ENCODE data around the gene FAAP20.

Gene FAAP20

DNA sequence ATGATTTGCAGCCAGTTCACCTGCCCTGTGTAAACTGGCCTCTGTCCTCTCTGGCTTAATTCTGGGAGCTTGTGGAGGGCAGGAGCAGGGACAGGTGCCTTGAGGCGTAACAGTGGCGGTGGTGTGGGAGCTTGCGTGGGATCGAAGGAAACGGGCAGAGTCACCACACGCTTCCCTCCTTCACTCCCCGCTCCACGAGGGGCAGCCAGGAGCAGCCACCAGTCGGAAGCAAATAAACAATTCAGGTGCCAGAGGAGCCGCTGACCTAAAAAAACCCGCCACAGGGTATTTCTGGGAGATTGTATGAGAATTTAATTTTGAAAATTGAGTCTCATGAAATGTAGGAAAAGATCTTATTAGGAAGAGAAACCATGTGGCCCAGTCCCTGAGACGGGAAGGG, 26.0 kb downstream of the FAAP20 start:
- ATAC-seq: no peak

DNA sequence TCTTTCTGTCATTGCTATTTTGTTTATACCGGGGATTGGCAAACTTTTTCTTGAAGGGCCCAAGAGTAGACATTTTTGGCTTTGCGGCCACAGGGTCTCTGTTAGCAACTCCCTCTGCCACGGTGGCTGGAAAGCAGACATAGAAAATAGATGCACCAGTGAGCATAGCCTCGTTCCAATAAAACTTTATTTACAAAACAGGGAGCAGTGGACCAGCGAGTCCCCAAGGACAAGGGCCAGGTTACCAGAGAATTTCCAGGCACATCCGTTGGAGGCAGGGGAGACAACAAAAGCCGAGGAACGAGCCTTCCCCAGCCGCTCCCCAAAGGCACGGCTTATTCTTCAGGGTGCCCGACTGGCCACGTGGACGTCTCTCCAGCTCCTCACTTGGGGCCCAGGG, 26.5 kb downstream of the FAAP20 start:
- ATAC-seq: no peak
- TF ChIP-seq PPARA (CRISPR knock-in tag; IDR thresholded peaks at IDR 0.05; ENCODE audit: borderline replicate concordance): no peak
- TF ChIP-seq, protein P1, sequence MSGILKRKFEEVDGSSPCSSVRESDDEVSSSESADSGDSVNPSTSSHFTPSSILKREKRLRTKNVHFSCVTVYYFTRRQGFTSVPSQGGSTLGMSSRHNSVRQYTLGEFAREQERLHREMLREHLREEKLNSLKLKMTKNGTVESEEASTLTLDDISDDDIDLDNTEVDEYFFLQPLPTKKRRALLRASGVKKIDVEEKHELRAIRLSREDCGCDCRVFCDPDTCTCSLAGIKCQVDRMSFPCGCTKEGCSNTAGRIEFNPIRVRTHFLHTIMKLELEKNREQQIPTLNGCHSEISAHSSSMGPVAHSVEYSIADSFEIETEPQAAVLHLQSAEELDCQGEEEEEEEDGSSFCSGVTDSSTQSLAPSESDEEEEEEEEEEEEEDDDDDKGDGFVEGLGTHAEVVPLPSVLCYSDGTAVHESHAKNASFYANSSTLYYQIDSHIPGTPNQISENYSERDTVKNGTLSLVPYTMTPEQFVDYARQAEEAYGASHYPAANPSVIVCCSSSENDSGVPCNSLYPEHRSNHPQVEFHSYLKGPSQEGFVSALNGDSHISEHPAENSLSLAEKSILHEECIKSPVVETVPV (CRISPR knock-in tag; IDR thresholded peaks at IDR 0.05): no peak
- TF ChIP-seq ZC3H10 (CRISPR knock-in tag; IDR thresholded peaks at IDR 0.05): no peak

More for the DNA sequence above, 26.0 kb downstream of the FAAP20 start:
- TF ChIP-seq ZNF8 (CRISPR knock-in tag; IDR thresholded peaks at IDR 0.05): no peak
- no peak for TF ChIP-seq ZFP30 (CRISPR knock-in tag; IDR thresholded peaks at IDR 0.05)
- TF ChIP-seq, protein P2, sequence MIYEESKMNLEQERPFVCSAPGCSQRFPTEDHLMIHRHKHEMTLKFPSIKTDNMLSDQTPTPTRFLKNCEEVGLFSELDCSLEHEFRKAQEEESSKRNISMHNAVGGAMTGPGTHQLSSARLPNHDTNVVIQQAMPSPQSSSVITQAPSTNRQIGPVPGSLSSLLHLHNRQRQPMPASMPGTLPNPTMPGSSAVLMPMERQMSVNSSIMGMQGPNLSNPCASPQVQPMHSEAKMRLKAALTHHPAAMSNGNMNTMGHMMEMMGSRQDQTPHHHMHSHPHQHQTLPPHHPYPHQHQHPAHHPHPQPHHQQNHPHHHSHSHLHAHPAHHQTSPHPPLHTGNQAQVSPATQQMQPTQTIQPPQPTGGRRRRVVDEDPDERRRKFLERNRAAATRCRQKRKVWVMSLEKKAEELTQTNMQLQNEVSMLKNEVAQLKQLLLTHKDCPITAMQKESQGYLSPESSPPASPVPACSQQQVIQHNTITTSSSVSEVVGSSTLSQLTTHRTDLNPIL (CRISPR knock-in tag; IDR thresholded peaks at IDR 0.05; ENCODE audit: low read depth): no peak
- TF ChIP-seq RARB (CRISPR knock-in tag; IDR thresholded peaks at IDR 0.05): no peak
- TF ChIP-seq, protein P3, sequence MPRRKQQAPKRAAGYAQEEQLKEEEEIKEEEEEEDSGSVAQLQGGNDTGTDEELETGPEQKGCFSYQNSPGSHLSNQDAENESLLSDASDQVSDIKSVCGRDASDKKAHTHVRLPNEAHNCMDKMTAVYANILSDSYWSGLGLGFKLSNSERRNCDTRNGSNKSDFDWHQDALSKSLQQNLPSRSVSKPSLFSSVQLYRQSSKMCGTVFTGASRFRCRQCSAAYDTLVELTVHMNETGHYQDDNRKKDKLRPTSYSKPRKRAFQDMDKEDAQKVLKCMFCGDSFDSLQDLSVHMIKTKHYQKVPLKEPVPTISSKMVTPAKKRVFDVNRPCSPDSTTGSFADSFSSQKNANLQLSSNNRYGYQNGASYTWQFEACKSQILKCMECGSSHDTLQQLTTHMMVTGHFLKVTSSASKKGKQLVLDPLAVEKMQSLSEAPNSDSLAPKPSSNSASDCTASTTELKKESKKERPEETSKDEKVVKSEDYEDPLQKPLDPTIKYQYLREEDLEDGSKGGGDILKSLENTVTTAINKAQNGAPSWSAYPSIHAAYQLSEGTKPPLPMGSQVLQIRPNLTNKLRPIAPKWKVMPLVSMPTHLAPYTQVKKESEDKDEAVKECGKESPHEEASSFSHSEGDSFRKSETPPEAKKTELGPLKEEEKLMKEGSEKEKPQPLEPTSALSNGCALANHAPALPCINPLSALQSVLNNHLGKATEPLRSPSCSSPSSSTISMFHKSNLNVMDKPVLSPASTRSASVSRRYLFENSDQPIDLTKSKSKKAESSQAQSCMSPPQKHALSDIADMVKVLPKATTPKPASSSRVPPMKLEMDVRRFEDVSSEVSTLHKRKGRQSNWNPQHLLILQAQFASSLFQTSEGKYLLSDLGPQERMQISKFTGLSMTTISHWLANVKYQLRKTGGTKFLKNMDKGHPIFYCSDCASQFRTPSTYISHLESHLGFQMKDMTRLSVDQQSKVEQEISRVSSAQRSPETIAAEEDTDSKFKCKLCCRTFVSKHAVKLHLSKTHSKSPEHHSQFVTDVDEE (CRISPR knock-in tag; IDR thresholded peaks at IDR 0.05): no peak
- no peak for TF ChIP-seq OSR1 (CRISPR knock-in tag; IDR thresholded peaks at IDR 0.05)
- no peak for TF ChIP-seq ZC3H10 (CRISPR knock-in tag; IDR thresholded peaks at IDR 0.05)
- TF ChIP-seq ZNF565 (CRISPR knock-in tag; conservative IDR thresholded peaks at IDR 0.05; ENCODE audit: low read depth): no peak
- no peak for TF ChIP-seq PPARA (CRISPR knock-in tag; IDR thresholded peaks at IDR 0.05; ENCODE audit: borderline replicate concordance)
- no peak for TF ChIP-seq SNAI2 (CRISPR knock-in tag; IDR thresholded peaks at IDR 0.05)
- TF ChIP-seq, protein P4, sequence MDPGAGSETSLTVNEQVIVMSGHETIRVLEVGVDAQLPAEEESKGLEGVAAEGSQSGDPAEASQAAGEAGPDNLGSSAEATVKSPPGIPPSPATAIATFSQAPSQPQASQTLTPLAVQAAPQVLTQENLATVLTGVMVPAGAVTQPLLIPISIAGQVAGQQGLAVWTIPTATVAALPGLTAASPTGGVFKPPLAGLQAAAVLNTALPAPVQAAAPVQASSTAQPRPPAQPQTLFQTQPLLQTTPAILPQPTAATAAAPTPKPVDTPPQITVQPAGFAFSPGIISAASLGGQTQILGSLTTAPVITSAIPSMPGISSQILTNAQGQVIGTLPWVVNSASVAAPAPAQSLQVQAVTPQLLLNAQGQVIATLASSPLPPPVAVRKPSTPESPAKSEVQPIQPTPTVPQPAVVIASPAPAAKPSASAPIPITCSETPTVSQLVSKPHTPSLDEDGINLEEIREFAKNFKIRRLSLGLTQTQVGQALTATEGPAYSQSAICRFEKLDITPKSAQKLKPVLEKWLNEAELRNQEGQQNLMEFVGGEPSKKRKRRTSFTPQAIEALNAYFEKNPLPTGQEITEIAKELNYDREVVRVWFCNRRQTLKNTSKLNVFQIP (CRISPR knock-in tag; IDR thresholded peaks at IDR 0.05; ENCODE audit: borderline replicate concordance, low read depth): no peak
- no peak for TF ChIP-seq ZFP3 (CRISPR knock-in tag; IDR thresholded peaks at IDR 0.05)
- TF ChIP-seq GLIS3 (CRISPR knock-in tag; IDR thresholded peaks at IDR 0.05): no peak
- TF ChIP-seq, protein P1 (CRISPR knock-in tag; IDR thresholded peaks at IDR 0.05): no peak
- TF ChIP-seq TCF4 (CRISPR knock-in tag; IDR thresholded peaks at IDR 0.05; ENCODE audit: borderline replicate concordance): no peak

DNA sequence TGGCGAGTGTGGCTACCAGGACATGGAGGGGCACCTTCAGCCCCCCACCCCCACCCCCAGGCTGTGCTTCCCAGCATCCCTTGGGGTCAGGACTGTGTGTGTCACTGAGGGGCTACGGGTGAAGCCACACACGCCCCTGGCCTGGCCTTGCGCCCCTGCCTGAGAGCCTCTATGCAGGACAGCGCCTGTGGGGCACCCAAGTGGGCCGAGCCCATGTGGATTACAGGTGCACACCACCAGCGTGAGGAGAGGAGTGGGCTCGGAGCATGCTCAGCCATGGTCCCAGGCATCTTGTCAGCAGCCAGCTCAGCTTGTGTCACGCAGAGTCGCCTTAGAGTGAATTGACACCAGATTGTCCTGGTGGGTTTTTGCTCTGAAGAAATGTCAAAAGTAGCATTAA, 27.9 kb downstream of the FAAP20 start:
- ATAC-seq: no peak
- TF ChIP-seq ISL1 (CRISPR knock-in tag; IDR thresholded peaks at IDR 0.05) (no peak), OSR1 (CRISPR knock-in tag; IDR thresholded peaks at IDR 0.05) (no peak), GLIS3 (CRISPR knock-in tag; IDR thresholded peaks at IDR 0.05) (no peak), ZNF8 (CRISPR knock-in tag; IDR thresholded peaks at IDR 0.05) (no peak), CSDC2 (CRISPR knock-in tag; IDR thresholded peaks at IDR 0.05) (no peak), ZNF70 (CRISPR knock-in tag; IDR thresholded peaks at IDR 0.05) (no peak), TOX (CRISPR knock-in tag; IDR thresholded peaks at IDR 0.05; ENCODE audit: borderline replicate concordance) (no peak)
- TF ChIP-seq, protein P2 (CRISPR knock-in tag; IDR thresholded peaks at IDR 0.05; ENCODE audit: low read depth): no peak
- TF ChIP-seq, protein P5, sequence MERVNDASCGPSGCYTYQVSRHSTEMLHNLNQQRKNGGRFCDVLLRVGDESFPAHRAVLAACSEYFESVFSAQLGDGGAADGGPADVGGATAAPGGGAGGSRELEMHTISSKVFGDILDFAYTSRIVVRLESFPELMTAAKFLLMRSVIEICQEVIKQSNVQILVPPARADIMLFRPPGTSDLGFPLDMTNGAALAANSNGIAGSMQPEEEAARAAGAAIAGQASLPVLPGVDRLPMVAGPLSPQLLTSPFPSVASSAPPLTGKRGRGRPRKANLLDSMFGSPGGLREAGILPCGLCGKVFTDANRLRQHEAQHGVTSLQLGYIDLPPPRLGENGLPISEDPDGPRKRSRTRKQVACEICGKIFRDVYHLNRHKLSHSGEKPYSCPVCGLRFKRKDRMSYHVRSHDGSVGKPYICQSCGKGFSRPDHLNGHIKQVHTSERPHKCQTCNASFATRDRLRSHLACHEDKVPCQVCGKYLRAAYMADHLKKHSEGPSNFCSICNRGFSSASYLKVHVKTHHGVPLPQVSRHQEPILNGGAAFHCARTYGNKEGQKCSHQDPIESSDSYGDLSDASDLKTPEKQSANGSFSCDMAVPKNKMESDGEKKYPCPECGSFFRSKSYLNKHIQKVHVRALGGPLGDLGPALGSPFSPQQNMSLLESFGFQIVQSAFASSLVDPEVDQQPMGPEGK (CRISPR knock-in tag; IDR thresholded peaks at IDR 0.05; ENCODE audit: borderline replicate concordance): no peak

All from SK-N-SH treated with all-trans-retinoic acid at 6 μM for 48 hours (cell line).